NCI-H1694 (cell line): ENCODE results near the gene DHX57.
"Not testable (repeated sequence)": the region's sequence is repeated elsewhere in the genome, so short reads cannot be mapped to it uniquely, and the experiment has no call there.

ENCODE experiments used
- DNase-seq: peaks from one replicate; lab custom pipeline; 2025; lab: John Stamatoyannopoulos, UW

DHX57 gene

DNA sequence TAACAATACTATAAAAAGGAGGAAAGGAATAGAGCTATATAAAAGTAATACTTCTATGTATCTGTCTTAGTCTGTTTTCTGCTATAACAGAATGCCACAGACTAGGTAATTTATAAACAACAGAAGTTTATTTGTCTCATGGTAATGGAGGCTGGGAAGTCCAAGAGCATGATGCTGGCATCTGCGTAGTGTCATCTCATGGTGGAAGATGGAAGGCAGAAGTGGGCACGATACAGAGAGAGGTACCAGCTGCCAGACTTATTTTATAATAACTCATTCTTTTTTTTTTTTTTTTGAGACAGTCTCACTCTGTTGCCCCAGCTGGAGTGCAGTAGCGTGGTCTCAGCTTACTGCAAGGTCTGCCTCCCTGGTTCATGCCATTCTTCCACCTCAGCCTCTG lies 4.3 kb downstream of the DHX57 start:
- DNase-seq = no peak

DNA sequence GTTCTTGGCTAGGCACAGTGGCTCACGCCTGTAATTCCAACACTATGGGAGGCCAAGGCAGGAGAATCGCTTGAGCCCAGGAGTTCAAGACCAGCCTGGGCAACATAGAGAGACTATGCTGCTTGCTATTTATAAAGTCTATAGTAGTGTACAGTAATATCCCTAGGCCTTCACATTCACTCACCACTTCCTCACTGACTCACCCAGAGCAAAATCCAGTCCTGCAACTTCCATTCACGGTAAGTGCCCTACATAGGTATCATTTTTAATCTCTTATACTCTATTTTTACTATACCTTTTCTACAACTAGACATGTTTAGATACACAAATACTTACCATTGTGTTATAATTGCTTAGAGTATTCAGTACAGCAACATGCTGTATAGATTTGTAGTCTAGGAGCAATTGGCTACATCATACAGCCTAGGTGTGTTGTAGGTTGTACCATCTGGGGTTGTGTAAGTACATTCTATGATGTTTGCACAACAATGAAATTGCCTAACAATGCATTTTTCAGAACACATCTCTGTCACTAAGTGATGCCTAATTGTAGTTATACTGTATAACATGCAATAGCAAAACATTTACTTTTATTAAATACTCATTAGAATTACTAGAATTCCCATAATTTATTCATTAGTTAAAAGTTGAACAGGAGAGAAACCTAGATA lies 8.8 kb downstream of the DHX57 start:
- no peak for DNase-seq

GRCh38 chr2:38863061-38863695 lies 12.6 kb downstream of the DHX57 start:
- DNase-seq = no peak

DNA sequence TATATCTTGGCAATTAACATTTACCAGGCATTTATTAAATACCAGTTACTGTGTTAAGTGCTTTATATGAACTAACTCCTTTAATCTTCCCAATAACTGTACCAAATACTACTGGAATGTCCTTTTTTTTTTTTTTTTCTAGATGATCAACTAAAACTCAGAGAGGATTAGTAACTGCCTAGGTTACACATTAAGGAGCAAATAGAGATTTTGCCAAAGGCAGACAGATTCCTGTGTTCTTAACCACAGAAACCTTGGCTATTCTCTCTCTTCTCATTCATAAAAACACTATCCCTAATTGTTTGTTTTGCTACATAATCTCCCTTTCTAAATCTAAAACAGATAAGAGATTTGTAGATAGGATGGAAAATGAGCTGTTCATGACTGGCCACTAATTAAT lies 13.3 kb downstream of the DHX57 start:
- DNase-seq = no peak

- DNase-seq = no peak
These were observed 19.6 kb downstream of the DHX57 start for GRCh38 chr2:38856165-38856564.

GRCh38 chr2:38850045-38850444 lies 25.7 kb downstream of the DHX57 start:
- no peak for DNase-seq

DNA sequence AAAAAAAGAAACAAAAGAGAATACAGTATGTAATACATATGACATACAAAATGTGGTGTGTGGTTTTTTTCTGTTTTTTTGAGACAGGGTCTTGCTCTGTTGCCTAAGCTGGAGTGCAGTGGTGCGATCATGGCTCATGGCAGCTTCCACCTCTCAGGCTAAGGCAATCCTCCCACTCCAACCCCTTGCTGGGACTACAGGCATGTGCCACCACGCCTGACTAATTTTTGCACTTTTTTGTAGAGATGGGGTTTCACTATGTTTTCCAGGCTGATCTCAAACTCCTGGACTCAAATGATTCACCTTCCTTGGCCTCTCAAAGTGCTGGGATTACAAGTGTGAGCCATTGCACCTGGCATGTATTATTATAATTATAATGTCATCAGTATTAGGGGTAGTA lies 38.9 kb downstream of the DHX57 start:
- no peak for DNase-seq

DNA sequence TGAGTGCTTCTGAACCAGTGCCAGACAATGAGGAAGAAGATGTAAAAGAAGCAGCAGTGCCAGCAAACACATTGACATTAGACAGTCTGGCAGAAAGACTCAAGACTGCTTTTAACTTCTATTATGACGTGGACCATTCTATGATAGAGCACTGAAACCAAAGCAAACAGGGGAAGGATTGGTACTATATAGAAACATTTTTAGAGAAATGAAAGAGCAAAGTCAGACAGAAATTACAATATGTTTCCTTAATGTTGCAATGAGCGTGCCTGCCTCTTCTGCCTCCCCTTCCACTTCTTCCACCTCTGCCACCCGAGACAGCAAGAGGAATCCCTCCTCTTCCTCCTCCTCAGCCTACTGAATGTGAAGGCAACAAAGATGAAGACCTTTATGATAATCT lies 39.7 kb downstream of the DHX57 start:
- no peak for DNase-seq

DNA sequence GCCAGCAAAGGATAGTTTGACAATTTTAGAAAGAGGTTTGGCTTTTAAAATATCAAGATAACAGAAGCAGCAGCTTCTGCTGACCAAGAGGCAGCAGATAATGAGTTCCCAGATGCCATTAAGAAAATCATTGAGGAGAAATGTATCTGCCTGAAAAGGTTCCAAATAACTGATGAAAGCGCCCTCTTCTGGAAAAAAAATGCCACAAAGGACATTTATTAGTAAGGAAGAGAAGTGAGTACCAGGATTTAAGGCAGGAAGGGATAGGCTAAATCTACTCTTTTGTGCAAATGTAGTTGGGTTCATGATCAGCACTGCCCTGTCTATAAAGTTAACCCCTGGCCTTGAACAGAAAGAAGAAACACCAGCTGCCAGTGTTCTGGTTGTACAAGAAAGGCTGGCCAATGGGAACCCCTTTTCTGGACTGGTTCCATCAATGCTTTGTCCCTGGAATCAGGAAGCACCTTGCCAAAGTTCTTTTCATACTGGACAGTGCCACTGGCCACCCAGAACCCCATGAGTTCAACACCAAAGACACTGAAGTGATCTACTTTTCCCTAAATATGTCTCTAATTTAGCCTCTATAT lies 40.6 kb downstream of the DHX57 start:
- peak; percentile 15 for DNase-seq

GRCh38 chr2:38830526-38831159 lies 45.1 kb downstream of the DHX57 start:
- DNase-seq = no peak

- no peak for DNase-seq
These were observed 45.8 kb downstream of the DHX57 start for GRCh38 chr2:38829971-38830370.

DNA sequence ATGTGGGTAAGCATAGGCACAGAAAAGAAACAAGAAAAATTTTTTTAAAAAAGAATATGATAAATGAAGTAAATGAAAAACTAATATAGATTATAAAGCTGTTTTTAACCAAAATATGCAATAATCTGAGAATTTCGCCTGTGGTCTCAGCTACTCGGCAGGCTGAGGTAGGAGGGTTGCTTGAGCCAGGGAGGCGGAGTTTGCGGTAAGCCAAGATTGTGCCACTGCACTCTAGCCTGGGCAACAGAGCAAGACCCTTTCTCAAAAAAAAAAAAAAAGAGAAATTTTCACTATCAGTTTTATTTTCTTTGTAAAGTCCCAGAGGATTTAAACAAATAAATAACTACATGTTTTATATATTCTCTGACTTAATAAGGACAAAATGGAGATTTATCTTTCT lies 47.3 kb downstream of the DHX57 start:
- no peak for DNase-seq

GRCh38 chr2:38827539-38828145 lies 48.1 kb downstream of the DHX57 start:
- DNase-seq = not testable (repeated sequence)

DNA sequence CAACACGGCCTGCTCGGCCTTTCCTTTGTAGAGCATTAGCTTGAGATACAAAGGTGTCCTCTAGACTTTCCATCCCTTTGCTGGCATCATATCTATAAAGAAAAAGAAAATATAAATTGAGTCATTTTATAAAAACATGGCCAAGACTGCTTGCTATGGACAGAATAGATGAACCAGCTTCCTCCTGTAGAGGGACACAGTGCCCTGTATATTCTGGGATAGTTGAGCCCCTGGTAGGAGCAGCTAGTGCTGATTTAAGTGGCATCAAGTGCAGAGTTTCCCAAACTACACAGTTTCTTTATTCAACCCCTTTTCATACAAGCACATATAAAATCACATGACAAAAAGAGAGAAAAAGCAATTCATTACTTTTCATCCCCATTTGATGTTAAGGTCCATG lies 49.8 kb downstream of the DHX57 start:
- no peak for DNase-seq

- DNase-seq = no peak
These were observed 50.8 kb downstream of the DHX57 start for GRCh38 chr2:38824906-38825305.

DNA sequence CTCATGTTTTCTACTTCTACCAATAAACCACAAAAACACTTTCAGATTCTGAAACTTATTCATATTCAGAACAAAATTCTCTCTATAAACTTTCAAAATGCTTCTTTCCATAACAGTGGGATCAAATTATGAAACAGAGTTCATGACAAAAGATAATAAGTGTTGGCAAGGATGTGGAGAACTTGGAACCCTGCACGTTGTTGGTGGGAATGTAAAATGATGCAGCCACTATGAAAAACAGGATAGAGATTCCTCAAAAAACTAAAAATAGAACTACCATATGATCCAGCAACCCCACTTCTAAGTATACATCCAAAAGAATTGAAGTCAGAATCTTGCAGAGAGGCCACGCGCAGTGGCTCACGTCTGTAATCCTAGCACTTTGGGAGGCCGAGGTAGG lies 52.3 kb downstream of the DHX57 start:
- DNase-seq = no peak

- no peak for DNase-seq
These were observed 57.2 kb downstream of the DHX57 start for GRCh38 chr2:38818565-38818964.

DNA sequence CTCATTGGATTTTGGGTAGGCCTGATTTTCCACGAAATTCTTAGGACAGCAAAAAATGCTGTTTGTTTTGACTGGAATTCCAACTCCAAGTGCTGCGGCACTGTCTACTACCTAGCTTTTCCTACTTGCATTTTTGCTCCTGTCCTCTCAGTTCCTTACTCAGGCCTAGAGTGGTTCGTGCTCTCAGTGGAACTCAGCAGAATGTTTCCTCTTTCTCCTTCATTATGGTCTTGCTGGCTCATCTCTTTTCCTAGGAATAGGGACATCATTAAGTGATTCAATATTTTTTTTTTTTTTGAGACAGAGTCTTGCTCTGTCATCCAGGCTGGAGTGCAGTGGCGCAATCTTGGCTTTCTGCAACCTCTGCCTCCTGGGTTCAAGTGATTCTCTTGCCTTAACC lies 59.8 kb downstream of the DHX57 start:
- no peak for DNase-seq

- no peak for DNase-seq
These were observed 65.2 kb downstream of the DHX57 start for GRCh38 chr2:38810488-38810887.

DNA sequence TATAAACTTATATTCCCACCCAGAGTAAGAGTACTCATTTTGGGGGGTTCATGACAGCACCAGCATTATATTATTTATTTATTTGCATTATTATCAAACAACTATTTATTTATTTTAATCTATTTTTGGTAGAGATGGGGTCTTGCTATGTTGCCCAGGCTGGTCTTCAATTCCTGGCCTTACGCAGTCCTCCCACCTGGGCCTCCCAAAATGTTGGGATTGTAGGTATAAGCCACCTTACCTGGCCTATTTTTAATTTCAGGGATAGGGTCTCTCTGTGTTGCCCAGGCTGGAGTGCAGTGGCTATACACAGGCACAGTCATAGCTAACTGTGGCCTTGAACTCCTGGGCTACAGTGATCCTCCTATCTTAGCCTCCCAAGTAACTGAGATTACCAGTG lies 67.1 kb downstream of the DHX57 start:
- DNase-seq = no peak

GRCh38 chr2:38806733-38807059 lies 69.0 kb downstream of the DHX57 start:
- DNase-seq = no peak

GRCh38 chr2:38806015-38806732 lies 69.6 kb downstream of the DHX57 start:
- no peak for DNase-seq
